NOMO-1 (cell line): ENCODE results near the gene VTCN1.
"Not testable (repeated sequence)": the region's sequence is repeated elsewhere in the genome, so short reads cannot be mapped to it uniquely, and the experiment has no call there.

Experiments used
- DNase-seq, 2 experiments: peaks; one replicate each; lab custom pipeline; 2025; ENCODE audit not compliant: unreplicated experiment in 2 of 2; lab: John Stamatoyannopoulos, UW

VTCN1 gene, protein sequence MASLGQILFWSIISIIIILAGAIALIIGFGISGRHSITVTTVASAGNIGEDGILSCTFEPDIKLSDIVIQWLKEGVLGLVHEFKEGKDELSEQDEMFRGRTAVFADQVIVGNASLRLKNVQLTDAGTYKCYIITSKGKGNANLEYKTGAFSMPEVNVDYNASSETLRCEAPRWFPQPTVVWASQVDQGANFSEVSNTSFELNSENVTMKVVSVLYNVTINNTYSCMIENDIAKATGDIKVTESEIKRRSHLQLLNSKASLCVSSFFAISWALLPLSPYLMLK

DNA sequence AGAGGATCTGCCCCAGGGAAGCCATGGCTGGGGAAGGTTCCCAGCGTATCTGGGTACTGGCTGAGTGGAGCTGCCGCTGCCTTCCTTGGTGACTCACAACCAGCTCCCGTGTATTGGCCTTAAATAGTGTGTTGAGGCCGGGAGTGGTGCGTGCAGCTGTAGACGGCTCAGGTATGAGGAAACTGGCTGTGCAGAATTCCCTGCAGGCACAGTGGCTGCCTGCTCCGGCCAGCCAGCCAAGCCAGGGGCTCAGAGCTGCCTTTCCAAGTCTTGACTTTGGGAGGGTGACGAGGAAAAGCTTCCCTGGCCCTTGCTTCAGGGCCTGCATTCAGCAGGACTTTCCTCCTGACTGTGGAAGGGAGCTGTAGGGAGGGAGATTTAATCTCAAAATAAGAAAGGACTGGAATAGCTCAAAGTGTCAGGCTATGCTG, at the start of gene VTCN1:
Gene VTCN1, minus strand, starts transcription at position 97 of the 431 bp plus-strand sequence. Its CDS starts 72 bp downstream, at position 25.
- DNase-seq = no peak

DNA sequence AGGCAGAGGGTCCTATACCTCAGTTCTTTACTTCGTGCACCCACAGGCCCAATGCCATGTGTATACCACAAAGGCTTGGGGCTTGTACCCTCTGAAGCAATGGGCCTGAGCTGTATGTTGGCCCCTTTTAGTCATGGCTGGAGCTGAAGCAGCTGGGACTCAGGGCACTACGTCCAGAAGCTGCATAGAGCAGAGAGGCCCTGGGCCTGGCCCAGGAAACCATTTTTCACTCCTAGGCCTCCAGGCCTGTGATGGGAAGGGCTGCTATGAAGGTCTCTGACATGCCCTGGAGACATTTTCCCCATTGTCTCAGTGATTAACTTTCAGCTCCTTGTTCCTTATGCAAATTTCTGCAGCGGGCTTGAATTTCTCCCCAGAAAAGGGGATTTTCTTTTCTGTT, 48.1 kb upstream of the VTCN1 start:
- DNase-seq = no peak

DNA sequence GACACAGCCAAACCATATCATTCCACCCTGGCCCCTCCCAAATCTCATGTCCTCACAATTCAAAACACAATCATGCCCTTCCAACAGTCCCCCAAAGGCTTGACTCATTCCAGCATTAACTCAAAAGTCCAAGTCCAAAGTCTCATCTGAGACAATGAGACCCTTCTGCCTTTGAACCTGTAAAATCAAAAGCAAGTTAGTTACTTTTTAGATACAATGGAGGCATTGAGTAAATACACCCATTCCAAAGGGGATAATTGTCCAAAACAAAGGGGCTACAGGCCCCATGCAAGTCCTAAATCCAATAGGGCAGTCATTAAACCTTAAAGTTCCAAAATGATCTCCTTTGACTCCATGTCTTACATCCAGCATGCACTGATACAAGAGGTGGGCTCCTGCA, 47.3 kb upstream of the VTCN1 start:
- not testable (repeated sequence) for DNase-seq

DNA sequence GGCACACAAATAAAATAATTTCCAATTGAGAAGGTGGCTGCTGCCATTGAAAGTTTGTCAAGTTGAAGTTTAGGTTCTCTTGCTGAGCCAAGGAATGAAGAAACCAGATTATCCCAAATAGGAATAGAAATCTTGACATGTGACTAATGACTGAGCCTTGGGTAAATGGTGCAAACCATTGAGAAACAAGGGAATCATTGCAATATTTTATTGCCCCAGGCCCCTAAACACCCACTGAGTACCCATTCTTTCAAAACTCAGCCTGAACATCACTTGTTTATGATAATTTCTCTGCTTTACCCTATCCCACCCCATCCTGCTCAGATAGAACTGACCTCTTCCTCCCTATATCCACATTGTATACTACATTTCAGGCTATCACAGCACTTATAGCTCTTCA, 46.6 kb upstream of the VTCN1 start:
- no peak for DNase-seq

DNA sequence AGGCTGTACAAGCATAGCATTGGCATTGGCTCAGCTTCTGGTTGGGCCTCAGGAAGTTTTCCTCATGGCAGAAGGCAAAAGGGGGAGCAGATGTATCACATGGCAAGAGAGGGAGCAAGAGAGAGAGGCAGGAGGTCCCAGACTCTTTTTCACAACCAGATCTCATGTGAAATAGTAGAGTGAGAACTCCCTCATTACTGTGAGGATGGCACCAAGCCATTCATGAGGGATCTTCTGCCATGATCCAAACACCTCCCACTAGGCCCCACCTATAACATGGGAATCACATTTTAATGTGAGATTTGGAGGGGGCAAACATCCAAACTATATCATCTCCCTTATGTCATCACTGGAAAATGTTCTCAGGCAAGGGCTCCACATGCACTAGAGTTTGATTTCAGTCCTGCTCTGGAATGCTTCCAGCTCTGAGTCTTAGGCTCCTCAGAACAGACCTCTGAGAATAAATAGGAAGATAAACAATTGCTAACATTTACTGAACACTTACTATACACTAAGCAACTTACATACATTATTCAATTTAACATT, 39.4 kb upstream of the VTCN1 start:
- no peak for DNase-seq

DNA sequence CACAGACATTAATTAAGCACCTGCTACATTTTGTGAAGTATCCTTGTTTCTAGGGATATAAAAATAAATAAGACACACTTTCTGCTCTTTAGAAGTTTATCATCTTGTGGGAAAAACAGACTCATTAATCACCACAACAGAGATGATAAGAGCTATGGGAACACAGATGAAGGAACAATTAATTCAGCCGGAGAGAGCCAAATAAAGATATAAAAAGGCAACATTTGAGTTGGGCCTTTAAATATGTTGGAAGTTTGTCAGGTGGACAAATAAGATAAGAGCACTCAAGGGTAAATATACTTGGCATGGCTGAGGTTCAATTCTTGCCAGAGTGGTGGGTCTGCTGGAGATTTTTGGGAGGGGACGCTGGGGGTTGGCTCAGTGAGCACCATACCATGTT, 34.2 kb upstream of the VTCN1 start:
- DNase-seq = no peak

DNA sequence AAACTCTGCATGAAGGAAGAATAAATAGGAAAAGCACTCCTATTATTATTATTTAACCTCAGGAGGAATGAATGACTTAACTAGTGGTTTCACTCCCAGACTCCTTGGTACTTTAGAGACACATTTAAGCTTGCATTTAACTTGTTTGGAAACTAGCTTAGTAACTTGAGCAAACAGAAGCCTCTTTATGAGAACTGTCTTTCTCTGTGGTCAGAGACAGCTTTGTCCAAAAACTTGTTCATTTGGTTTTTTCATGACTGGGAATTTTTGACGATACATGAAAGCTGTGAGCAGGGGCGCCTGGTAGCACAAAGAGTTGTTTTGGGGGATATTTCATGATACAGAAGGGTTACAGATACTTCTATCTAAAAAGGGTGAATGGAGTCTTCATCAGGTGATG, 33.6 kb upstream of the VTCN1 start:
- DNase-seq = no peak

DNA sequence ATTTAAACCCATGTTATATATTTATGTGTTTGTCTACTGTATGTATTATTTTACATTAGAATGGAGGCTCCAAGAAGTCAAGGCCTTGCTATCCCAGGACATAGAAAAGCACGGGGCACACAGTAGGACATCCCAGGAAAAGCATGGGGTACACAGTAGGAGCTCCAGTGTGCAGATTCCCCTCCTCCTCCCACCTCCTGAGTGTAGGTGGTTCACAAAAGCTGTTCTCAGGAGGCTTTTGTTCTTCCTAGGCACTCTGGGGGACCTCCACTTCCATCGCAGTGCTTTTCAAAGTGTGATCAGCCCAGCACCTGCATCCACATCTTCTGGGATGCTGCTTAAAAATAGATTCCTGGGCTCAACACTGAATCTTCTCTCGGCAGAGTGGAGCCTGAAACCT, 30.8 kb upstream of the VTCN1 start:
- DNase-seq = no peak

DNA sequence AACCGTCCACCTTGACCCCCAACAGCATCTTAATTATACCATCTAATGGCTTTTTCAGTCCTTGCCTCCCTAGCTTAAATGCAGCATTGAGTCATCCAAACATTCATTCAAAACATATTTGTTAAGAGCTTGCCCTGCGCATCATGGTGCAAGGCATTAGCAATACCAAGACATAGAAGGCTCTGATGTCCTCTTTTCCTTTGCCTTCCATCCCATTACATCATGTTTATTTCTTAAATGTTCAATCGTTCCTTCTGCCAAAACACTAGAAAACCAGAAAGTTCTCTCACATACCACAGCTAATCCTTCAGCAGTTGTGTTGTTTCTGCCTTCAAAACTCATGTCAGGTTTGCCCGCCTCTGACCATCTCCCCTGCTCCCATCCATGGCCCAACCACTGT, 29.8 kb upstream of the VTCN1 start:
- no peak for DNase-seq

DNA sequence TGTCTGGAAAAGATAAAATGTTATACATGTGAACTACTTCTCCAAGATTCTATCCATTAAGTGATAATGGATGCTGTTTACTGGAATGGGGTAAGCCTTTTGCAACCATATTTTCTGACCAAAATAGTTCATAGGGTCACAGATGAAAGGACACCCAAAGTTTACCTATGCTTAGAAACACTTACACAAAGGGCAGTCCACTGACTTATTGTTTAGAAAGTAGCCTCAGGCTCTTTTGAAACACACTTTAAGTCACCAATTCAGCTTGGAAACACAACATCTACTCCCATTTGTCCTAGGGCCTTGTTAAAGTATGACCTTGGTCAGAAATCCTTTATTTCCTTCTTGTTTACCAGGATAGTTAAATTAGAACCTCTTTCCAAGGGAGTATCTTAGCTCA, 28.7 kb upstream of the VTCN1 start:
- no peak for DNase-seq

DNA sequence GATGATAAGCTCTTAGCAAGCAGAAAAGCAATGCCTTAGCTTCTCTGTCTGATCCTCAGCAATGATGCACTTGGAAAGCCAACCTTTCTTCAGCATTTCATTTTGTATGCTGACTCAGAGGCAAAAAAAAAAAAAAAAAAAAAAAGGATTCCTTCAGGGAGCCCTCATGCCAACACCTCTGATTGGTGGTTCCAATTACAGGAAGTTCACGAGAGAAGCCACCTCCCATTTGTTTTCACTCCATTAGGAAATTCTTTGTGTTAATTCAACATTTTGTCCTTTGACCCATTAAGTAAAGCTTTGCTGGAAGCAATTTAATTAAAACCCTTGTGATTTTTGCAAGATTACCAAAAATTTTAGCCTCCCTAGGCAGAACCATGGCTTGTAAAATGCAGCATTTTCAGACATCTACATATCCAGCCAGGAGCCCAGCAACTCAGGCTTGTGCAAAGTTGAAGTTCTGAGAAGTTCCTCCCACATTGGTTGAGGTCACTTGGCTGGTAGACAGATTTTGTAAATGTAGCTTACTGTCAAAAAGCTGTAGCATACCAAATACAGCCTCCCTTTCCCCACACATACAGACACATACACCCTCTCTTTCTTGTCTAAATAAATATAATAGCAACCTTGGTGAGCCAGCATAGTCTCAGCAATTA, 27.1 kb upstream of the VTCN1 start:
- no peak for DNase-seq

DNA sequence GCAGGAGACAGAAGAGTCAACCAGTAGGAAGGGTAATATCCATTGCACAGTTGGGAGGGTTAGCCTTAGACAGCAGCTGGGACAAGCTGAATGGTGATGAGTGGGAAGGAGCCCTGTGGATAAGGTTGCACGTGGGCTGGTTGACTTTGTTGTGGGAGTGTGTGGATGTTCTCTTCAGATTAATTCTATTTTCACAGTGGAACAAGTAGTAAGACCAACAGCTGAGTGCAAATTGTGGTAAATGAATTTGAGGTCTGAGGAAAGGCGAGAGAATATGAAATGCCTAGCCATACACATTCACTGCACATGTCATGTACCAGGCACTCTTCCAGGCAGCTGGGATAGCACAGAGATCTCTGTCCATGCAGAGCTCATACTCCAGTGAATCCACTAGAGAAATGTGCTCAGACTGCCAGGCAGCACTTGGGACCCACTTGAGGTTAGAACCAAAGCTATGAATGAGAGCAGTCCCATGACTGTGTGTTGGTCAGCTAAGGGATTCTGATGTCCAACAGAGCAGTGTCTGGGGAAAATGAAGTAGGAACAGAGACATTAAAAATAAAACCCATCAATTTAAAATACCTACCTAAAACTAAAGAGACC, 25.2 kb upstream of the VTCN1 start:
- DNase-seq = no peak

DNA sequence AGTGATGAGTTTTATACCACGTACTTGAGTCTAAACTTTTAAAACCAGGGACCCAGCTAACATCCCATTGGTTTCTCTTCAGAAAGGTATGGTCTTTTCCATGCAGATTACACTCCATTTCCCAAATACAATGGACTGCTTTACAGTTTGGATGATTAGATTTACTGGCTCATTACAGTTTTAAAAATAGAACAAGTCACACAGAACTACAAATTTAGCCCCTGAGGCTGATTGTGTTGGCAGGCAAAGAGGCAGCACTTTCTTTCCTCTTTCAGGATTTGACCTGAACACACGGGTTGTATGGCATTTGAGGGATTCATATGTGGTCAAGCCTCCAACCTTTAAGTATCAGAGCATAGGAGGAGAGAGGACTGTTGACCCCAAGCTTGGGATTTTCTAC, 21.8 kb upstream of the VTCN1 start:
- no peak for DNase-seq

DNA sequence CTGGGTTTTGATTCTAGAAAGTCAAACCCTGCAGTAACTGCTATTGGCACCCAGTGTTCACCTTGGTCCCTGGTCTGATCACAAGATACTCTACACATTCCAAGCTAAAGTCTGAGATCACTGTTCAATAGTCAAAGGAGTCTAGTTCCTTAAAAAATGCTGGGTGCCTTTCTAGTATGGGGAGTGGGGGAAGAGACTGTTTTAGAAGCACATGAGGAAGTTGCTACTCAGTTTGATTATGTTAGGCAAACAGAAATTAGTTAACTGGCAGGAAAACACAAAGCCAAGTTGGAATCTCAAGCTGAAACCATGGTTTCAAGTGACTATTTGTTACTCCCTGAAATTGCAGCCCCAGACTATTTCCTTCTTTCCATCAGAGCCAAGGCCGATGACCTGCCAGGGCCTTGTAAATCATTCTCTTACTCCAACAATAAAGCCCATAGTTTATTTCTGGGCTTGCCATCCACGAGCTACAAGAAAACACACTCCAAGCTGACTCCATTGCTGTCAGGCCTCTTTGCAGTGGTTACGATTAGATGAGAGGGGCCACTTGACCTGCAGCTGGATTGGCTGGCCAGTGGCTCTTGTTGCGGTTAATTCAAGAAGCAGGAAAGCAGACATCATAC, 21.1 kb upstream of the VTCN1 start:
- peak; percentile 28 to 45 for DNase-seq

DNA sequence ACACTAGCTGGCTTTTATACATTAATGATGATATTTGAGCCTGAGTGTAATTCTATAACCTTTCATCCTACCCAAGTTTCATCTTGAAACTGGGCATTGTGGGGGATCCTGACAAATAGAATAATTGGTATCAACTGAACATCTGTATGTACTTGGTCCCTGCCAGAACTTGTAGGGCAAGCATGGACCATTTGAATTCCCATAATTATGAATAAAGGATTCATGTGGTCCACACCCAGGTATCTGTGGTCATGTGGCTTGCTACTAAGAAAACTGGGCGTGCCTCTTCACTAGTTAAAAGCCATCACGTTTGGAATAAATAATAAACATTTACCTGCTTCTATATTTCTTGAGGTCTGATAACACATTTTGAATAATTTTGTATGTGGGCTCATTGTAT, 20.6 kb upstream of the VTCN1 start:
- DNase-seq = no peak

DNA sequence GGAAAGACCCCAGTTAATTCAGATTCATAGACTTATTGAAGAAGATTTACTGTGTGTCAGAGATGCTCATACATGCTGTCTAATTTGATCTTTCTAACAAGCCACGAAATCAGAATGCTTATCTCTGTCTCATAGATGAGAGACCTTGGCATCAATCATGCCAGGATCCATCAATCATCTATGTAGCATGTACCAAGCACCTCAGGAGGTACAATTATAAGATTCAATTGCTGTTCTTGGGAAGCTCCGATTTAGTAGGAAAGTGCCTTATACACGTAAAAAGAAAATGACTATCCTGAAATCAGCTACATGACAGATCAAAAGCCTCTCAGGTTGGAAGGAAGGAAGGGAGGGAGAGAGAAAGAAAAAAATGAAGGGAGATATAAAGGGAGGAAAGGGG, 18.5 kb upstream of the VTCN1 start:
- no peak for DNase-seq

DNA sequence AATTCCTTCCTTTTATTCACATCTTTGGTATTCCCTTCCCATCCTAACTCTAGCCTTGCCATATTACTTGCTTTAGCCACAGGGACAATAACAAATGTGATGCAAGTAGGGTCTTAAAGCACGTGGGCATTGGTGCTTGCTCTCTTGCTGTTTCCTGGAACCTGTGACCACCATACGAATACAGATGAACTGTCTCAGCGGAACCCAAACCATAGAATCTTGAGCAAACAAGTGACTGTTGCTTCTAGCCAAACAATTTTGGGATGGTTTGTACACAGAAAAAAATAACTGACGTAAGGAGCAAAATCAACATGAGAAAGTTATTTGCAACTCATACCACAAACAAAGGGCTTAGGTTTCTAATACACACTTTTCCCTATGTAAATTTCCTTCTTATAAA, 15.2 kb upstream of the VTCN1 start:
- DNase-seq = no peak

DNA sequence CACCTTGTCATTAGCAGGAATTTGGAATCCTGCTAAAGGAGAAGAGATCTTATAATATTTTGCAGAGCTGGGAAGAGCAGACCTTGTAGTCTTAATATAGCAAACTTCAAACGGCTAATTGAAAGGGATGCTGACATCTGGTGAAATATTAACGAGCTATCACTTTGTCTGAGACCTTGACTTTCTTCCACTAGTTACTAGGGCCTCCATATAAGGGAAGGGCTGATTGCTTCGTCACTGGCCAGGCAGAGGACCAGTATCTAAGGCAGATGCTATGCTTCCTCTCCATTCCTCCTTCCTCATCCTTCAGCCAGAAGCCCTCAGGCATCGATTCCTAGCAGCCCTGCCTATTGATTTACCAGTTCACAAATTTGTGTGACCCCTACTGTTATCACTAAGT, 6.0 kb upstream of the VTCN1 start:
- DNase-seq = no peak

DNA sequence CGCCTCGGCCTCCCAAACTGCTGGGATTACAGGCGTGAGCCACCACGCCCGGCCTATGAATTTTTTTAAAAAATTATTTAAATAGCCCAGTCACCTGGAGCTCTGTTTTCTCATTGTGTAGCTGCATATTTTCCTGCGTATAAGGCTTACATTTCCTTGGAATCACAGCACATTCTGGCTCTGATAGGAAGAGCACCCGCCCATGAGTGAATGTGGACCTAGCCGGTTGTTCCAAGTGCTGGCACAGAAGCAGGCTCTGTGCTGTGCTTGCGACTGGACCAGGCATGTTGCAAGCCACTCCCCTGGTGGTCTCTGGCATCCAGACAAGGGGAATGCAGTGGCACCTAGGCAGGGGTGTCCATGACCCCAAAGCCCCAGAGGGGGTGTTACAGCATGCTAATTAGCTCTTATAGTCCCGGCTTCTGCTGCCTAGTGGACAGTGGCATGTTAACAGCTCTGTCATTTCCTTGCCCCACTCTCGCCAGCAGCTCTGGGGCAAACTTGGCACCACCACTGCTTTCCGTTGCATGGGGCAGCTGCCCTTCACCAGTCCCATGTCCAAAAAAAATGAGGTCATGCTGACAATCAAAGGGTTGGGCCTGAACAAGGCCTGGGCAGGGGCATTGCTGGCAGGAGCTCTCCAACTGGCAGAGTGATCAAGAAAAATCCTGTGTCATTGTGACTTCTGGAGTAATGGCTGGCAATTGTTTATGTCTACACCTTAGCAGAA, 5.2 kb upstream of the VTCN1 start:
- DNase-seq = no peak

DNA sequence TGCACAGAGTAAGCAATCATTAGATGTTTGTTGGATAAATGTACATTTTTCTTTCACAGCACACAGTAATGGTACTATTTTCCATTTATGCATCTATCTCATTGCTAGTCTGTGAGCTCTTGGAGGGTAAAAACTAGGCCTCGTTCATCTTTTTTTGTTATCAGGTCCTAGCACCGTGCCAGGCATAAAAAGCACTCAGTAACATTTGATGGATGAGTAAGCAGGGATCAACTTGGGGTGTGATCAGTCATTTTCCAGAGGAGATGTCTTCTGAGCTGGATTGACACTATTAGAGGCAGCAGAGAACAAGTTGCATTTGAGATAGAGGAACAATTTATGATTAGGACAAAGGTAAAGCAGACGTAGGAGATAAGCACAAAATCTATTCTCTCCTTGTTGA, 4.3 kb upstream of the VTCN1 start:
- no peak for DNase-seq

DNA sequence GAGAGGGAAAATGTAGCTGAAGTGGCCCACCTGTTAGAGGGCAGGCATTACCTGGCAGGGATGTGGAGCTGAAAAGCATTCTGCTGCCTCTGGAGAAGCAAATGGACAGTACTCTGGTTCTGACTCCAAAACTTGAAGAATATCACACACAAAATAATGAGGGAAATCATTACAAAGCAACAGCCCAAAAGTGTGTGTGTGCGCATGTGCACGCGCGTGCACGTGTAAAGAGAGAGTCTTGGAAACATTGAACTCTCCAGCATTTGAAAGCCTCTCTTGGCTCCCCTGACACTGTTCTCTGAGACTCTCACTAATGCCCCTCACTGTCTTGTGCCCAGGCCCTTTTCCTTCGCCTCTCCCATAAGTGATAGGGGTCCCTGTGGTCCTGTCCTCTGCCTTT, 2.3 kb upstream of the VTCN1 start:
- DNase-seq = no peak
